Loucy (cell line): ENCODE measurements around the gene TPM2.

Experiments
- H2AFZ ChIP-seq: fragments of 200-600 bp; sonication (generic); 2 replicates; pipeline ENCODE4 v1.6.0; 2016; ENCODE audit warnings: antibody characterized with exemption, mild to moderate bottlenecking, low read length, moderate library complexity
- H3F3A ChIP-seq: fragments of 200-600 bp; 2 replicates; pipeline ENCODE4 v1.6.0; 2016; ENCODE audit warnings: antibody characterized with exemption, low read depth, mild to moderate bottlenecking
- H3K27me3 ChIP-seq: fragments of 200-600 bp; sonication (generic); 2 replicates; pipeline ENCODE4 v1.6.1; 2014; ENCODE audit warnings: low read length, mild to moderate bottlenecking; ENCODE audit not compliant: insufficient read depth, poor library complexity, severe bottlenecking
- H3K36me3 ChIP-seq: fragments of 200-600 bp; sonication (generic); 2 replicates; pipeline ENCODE4 v1.6.1; 2016; ENCODE audit warnings: low read length; ENCODE audit not compliant: insufficient read depth
- H3K4me1 ChIP-seq: fragments of 200-600 bp; sonication (generic); 2 replicates; pipeline ENCODE4 v1.5.1; 2014; ENCODE audit warnings: low read length, mild to moderate bottlenecking; ENCODE audit not compliant: insufficient read depth, poor library complexity, severe bottlenecking
- H3K4me2 ChIP-seq: fragments of 200-600 bp; sonication (generic); 2 replicates; pipeline ENCODE4 v1.6.0; 2014; ENCODE audit warnings: antibody characterized with exemption, low read length, low read depth, mild to moderate bottlenecking; ENCODE audit not compliant: poor library complexity, severe bottlenecking
- H3K4me3 ChIP-seq: fragments of 200-600 bp; sonication (generic); 2 replicates; pipeline ENCODE4 v1.5.1; 2014; ENCODE audit warnings: low read length, mild to moderate bottlenecking, mixed read lengths; ENCODE audit not compliant: poor library complexity, severe bottlenecking
- H3K79me2 ChIP-seq: fragments of 200-600 bp; sonication (generic); 2 replicates; pipeline ENCODE4 v1.6.1; 2014; ENCODE audit warnings: low read length; ENCODE audit not compliant: insufficient read depth
- H3K9ac ChIP-seq: fragments of 200-600 bp; sonication (generic); 2 replicates; pipeline ENCODE4 v1.6.0; 2014; ENCODE audit warnings: mild to moderate bottlenecking, low read depth, low read length, moderate library complexity; ENCODE audit not compliant: poor library complexity, severe bottlenecking
- H3K9me2 ChIP-seq: fragments of 200-600 bp; sonication (generic); replicated peaks from 2 replicates; pipeline ENCODE4 v1.6.1; 2016; ENCODE audit warnings: low read depth, low read length, mixed read lengths
- H3K9me3 ChIP-seq: fragments of 200-600 bp; sonication (generic); 2 replicates; pipeline ENCODE4 v1.6.1; 2014; ENCODE audit warnings: mild to moderate bottlenecking, antibody characterized with exemption, low read length, low read depth; ENCODE audit not compliant: insufficient read depth
- H4K20me1 ChIP-seq: fragments of 200-600 bp; sonication (generic); 2 replicates; pipeline ENCODE4 v1.6.0; 2014; ENCODE audit warnings: antibody characterized with exemption, low read length, mild to moderate bottlenecking; ENCODE audit not compliant: insufficient read depth, poor library complexity, severe bottlenecking
- CTCF ChIP-seq: fragments of 200-600 bp; sonication (generic); conservative IDR thresholded peaks from 2 replicates; pipeline ENCODE4 v1.5.1; 2014; ENCODE audit warnings: mild to moderate bottlenecking, antibody characterized with exemption, low read length
- EZH2phosphoT487 ChIP-seq: fragments of 200-600 bp; IDR thresholded peaks from 2 replicates; pipeline ENCODE4 v1.6.1; 2018; ENCODE audit warnings: antibody characterized with exemption, mild to moderate bottlenecking, moderate library complexity, borderline replicate concordance

TPM2 gene

DNA sequence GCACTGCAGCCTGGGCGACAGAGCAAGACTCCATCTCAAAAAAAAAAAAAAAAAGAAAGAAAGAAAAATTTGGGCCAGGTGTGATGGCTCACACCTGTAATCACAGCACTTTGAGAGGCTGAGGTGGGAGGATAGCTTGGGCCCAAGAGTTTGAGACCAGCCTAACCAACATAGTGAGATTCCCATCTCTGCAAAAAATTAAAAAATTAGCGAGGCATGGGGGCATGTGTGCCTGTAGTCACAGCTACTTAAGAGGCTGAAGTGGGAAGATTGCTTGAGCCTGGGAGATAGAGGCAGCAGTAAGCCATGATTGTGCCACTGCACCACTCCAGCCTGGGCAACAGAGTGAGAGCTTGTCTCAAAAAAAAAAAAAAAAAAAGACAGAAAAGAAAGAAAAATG, 36.1 kb downstream of the TPM2 start:
- Histone ChIP-seq H3K9ac (no peak overlapping the region), H3K36me3 (no peaks in the 10 kb centered on the region), H3K9me2 (no peaks in the 10 kb centered on the region), H3K4me2 (no peak overlapping the region), H3F3A (0 out of 2 replicates have a peak, but pooled peaks cover 6% of the 10 kb centered on the region), H3K4me3 (no peak overlapping the region), H4K20me1 (no peaks in the 10 kb centered on the region), H2AFZ (no peak overlapping the region), H3K79me2 (peaks cover 36% of the 10 kb centered on the region), H3K27me3 (no peaks in the 10 kb centered on the region), H3K4me1 (peaks cover 43% of the 10 kb centered on the region), H3K9me3 (no peaks in the 10 kb centered on the region)
- TF ChIP-seq CTCF (no peak), EZH2phosphoT487 (no peak)

DNA sequence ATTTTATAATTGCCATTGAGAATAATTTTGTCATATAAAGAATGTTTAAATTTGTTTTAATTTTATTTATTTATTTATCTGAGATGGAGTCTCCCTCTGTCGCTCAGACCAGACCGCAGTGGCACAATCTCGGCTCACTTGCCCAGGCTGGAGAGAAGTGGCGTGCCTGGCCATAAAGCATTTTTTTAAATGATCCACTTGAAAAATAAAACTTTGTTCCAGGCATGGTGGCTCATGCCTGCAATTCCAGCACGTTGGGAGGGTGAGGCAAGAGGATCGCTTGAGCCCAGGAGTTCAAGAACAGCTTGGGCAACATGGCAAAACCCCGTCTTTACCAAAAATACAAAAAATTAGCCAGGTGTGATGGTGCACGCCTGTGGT, 36.9 kb downstream of the TPM2 start:
- Histone ChIP-seq H3F3A (peaks cover 12% of the 10 kb centered on the region; the same call in 1 of the 2 replicates), H3K4me1 (peaks cover 50% of the 10 kb centered on the region), H3K9ac (no peak overlapping the region), H3K36me3 (no peaks in the 10 kb centered on the region), H3K4me2 (no peak overlapping the region), H4K20me1 (peaks cover 3% of the 10 kb centered on the region), H3K9me3 (no peaks in the 10 kb centered on the region), H2AFZ (no peak overlapping the region), H3K4me3 (no peak overlapping the region), H3K27me3 (no peaks in the 10 kb centered on the region), H3K79me2 (peaks cover 44% of the 10 kb centered on the region), H3K9me2 (no peaks in the 10 kb centered on the region)
- no peak for TF ChIP-seq EZH2phosphoT487
- no peak for TF ChIP-seq CTCF

GRCh38 chr9:35651956-35652828, 37.5 kb downstream of the TPM2 start:
- H3K4me1 ChIP-seq, result peaks cover 53% of the 10 kb centered on the region

More at GRCh38 chr9:35651956-35652828, 37.5 kb downstream of the TPM2 start:
- Histone ChIP-seq H3K4me3 (no peak overlapping the region), H3F3A (peaks cover 10% of the 10 kb centered on the region; the same call in 1 of the 2 replicates), H2AFZ (no peak overlapping the region), H3K4me2 (peak overlapping the region; percentile 98), H4K20me1 (peaks cover 6% of the 10 kb centered on the region), H3K27me3 (no peaks in the 10 kb centered on the region), H3K9ac (no peak overlapping the region), H3K9me3 (no peaks in the 10 kb centered on the region), H3K9me2 (no peaks in the 10 kb centered on the region), H3K79me2 (peaks cover 50% of the 10 kb centered on the region), H3K36me3 (no peaks in the 10 kb centered on the region)
- TF ChIP-seq EZH2phosphoT487, result no peak
- no peak for TF ChIP-seq CTCF
